Measurements from ENCODE around the gene STX17. TPM values are rescaled to one million over a fixed set of nuclear protein-coding genes. Genes with fewer than 3 reads are reported as not detected.

STX17 gene
- total and polyA plus RNA-seq, 2 of the 13 experiments (the other 11 are each of a cell fraction or from before 2014, with no cell fraction given), result 8.3 to 25.7 TPM

DNA sequence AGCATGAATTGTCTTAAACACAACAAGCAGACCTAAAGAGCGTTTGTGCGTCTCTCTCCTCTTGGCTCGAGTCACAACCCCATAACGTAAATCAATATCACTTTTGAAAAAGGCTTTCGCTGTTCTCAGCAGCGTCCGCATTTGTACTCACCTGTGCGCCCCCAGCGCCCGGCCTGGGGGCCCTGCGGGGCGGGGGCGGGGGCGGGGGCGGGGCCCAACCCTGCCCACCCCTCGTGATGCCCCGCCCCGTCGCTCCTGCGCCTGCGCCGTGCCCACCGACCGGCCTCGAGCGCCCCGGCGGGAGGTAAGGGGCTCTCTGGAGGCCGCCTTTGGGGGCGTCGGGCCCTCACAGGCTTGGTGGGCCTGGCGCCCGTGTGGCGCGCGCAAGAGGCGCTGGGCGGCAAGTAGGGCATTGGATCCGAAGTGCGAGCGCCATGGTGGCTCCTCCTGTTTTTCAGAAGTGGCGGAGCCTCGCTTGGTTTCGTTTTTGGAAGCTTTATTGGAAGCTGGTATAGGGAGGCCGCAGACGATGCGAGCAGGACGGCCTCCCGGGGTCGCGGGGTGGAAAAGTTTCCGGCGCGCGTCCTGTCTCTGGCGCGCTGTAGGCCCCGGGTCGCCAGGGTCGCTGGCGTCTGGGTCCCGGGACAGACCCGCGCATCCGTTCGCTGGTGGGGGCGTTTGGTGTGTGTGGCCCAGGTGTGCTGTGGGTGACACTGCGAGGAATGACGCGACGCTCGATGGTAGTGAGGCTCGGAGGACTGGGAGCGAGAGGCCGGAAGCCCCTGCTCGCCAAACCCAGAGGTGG, at the start of gene STX17 (continued):
- TF ChIP-seq, protein P1, sequence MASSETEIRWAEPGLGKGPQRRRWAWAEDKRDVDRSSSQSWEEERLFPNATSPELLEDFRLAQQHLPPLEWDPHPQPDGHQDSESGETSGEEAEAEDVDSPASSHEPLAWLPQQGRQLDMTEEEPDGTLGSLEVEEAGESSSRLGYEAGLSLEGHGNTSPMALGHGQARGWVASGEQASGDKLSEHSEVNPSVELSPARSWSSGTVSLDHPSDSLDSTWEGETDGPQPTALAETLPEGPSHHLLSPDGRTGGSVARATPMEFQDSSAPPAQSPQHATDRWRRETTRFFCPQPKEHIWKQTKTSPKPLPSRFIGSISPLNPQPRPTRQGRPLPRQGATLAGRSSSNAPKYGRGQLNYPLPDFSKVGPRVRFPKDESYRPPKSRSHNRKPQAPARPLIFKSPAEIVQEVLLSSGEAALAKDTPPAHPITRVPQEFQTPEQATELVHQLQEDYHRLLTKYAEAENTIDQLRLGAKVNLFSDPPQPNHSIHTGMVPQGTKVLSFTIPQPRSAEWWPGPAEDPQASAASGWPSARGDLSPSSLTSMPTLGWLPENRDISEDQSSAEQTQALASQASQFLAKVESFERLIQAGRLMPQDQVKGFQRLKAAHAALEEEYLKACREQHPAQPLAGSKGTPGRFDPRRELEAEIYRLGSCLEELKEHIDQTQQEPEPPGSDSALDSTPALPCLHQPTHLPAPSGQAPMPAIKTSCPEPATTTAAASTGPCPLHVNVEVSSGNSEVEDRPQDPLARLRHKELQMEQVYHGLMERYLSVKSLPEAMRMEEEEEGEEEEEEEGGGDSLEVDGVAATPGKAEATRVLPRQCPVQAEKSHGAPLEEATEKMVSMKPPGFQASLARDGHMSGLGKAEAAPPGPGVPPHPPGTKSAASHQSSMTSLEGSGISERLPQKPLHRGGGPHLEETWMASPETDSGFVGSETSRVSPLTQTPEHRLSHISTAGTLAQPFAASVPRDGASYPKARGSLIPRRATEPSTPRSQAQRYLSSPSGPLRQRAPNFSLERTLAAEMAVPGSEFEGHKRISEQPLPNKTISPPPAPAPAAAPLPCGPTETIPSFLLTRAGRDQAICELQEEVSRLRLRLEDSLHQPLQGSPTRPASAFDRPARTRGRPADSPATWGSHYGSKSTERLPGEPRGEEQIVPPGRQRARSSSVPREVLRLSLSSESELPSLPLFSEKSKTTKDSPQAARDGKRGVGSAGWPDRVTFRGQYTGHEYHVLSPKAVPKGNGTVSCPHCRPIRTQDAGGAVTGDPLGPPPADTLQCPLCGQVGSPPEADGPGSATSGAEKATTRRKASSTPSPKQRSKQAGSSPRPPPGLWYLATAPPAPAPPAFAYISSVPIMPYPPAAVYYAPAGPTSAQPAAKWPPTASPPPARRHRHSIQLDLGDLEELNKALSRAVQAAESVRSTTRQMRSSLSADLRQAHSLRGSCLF (CRISPR knock-in tag; IDR thresholded peaks at IDR 0.05; ENCODE audit: borderline replicate concordance), result peak; percentile 62; the same call in 1 of the 2 replicates
- TF ChIP-seq, protein P2, sequence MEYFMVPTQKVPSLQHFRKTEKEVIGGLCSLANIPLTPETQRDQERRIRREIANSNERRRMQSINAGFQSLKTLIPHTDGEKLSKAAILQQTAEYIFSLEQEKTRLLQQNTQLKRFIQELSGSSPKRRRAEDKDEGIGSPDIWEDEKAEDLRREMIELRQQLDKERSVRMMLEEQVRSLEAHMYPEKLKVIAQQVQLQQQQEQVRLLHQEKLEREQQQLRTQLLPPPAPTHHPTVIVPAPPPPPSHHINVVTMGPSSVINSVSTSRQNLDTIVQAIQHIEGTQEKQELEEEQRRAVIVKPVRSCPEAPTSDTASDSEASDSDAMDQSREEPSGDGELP (IDR thresholded peaks at IDR 0.05; ENCODE audit: borderline replicate concordance, low read depth), result no peak; the same call in 1 of the 2 replicates
- TF ChIP-seq ESRRA (CRISPR knock-in tag; IDR thresholded peaks at IDR 0.05; ENCODE audit: low read depth), result peak; percentile 63; the same call in 1 of the 2 replicates
- TF ChIP-seq FOSL2 (CRISPR knock-in tag; IDR thresholded peaks at IDR 0.05), result no peak
- TF ChIP-seq NR2C2 (CRISPR knock-in tag; IDR thresholded peaks at IDR 0.05; ENCODE audit: borderline replicate concordance), result peak; percentile 65
- peak; percentile 55 for TF ChIP-seq ELF1 (CRISPR knock-in tag; IDR thresholded peaks at IDR 0.05)
- TF ChIP-seq NFATC3 (CRISPR knock-in tag; IDR thresholded peaks at IDR 0.05), result no peak
- TF ChIP-seq, protein P3, sequence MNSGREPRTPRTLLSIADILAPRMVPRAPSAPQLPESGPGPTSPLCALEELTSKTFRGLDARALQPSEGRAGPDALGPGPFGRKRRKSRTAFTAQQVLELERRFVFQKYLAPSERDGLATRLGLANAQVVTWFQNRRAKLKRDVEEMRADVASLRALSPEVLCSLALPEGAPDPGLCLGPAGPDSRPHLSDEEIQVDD (CRISPR knock-in tag; IDR thresholded peaks at IDR 0.05; ENCODE audit: borderline replicate concordance), result no peak
- TF ChIP-seq ZNF552 (CRISPR knock-in tag; IDR thresholded peaks at IDR 0.05; ENCODE audit: borderline replicate concordance), result 0 out of 2 replicates have a peak, but pooled peaks have one; percentile 43
- peak; percentile 72; the same call in 1 of the 2 replicates for TF ChIP-seq BRD4 (CRISPR knock-in tag; IDR thresholded peaks at IDR 0.05)
- no peak; the same call in 1 of the 2 replicates for TF ChIP-seq MTA1 (CRISPR knock-in tag; IDR thresholded peaks at IDR 0.05; ENCODE audit: borderline replicate concordance)
- TF ChIP-seq ZNF883 (CRISPR knock-in tag; IDR thresholded peaks at IDR 0.05; ENCODE audit: not compliant biosample characterization), result peak; percentile 88
- TF ChIP-seq ZNF460 (CRISPR knock-in tag; IDR thresholded peaks at IDR 0.05; ENCODE audit: borderline replicate concordance), result no peak; the same call in 1 of the 2 replicates
- peak; percentile 46; the same call in 1 of the 2 replicates for TF ChIP-seq MTF1 (CRISPR knock-in tag; IDR thresholded peaks at IDR 0.05)
- no peak for TF ChIP-seq ZBTB3 (CRISPR knock-in tag; IDR thresholded peaks at IDR 0.05; ENCODE audit: borderline replicate concordance, low read depth)
- TF ChIP-seq BCL6 (CRISPR knock-in tag; IDR thresholded peaks at IDR 0.05), result no peak
- TF ChIP-seq CBX5 (CRISPR knock-in tag; IDR thresholded peaks at IDR 0.05; ENCODE audit: borderline replicate concordance), result no peak
- TF ChIP-seq, protein P4, sequence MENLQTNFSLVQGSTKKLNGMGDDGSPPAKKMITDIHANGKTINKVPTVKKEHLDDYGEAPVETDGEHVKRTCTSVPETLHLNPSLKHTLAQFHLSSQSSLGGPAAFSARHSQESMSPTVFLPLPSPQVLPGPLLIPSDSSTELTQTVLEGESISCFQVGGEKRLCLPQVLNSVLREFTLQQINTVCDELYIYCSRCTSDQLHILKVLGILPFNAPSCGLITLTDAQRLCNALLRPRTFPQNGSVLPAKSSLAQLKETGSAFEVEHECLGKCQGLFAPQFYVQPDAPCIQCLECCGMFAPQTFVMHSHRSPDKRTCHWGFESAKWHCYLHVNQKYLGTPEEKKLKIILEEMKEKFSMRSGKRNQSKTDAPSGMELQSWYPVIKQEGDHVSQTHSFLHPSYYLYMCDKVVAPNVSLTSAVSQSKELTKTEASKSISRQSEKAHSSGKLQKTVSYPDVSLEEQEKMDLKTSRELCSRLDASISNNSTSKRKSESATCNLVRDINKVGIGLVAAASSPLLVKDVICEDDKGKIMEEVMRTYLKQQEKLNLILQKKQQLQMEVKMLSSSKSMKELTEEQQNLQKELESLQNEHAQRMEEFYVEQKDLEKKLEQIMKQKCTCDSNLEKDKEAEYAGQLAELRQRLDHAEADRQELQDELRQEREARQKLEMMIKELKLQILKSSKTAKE (CRISPR knock-in tag; IDR thresholded peaks at IDR 0.05; ENCODE audit: borderline replicate concordance), result peak; percentile 50
- TF ChIP-seq ZNF501 (CRISPR knock-in tag; IDR thresholded peaks at IDR 0.05), result peak; percentile 88; the same call in 1 of the 2 replicates

Measured in HepG2 (cell line).